GM12878 (cell line): Measurements from ENCODE around the gene B3GNT7. TPM values are rescaled to one million over a fixed set of nuclear protein-coding genes. Genes with fewer than 3 reads are reported as not detected.
A peak's percentile ranks its signal among the peaks of the same experiment; 100 is the strongest.

Experiments used
- BRCA1 ChIP-seq: IDR thresholded peaks from 2 replicates; pipeline ENCODE4 v1.6.1; 2011; ENCODE audit warnings: low read depth, low read length, improper control_type of control experiment
- CBX5 ChIP-seq: sonication (generic); IDR thresholded peaks from 2 replicates; pipeline ENCODE4 v1.6.1; 2016; ENCODE audit warnings: low read depth, moderate library complexity, mild to moderate bottlenecking, inconsistent platforms
- EED ChIP-seq: sonication (generic); IDR thresholded peaks from 2 replicates; pipeline ENCODE4 v1.6.1; 2016; ENCODE audit warnings: antibody characterized with exemption, low read depth
- ETV6 ChIP-seq, 2 experiments: fragments of 450-650 bp in 1 of 2; IDR thresholded peaks in 1 of 2; conservative IDR thresholded peaks in 1 of 2; 2 replicates each; pipeline ENCODE4 v1.6.1; 2014; ENCODE audit warnings: antibody characterized with exemption in 1 of 2, borderline replicate concordance in 1 of 2, low read depth in 1 of 2, mild to moderate bottlenecking in 1 of 2, moderate library complexity in 1 of 2
- MXI1 ChIP-seq: fragments of 150-350 bp; IDR thresholded peaks from 2 replicates; pipeline ENCODE4 v1.6.1; 2011; ENCODE audit warnings: low read depth, mild to moderate bottlenecking, inconsistent platforms, low read length, improper control_type of control experiment
- NFXL1 ChIP-seq: fragments of 450-650 bp; IDR thresholded peaks from 2 replicates; pipeline ENCODE4 v1.6.1; 2017; ENCODE audit warnings: antibody characterized with exemption, mild to moderate bottlenecking, borderline replicate concordance
- NR2C2 ChIP-seq: IDR thresholded peaks from 2 replicates; pipeline ENCODE4 v1.6.1; 2011; ENCODE audit warnings: borderline replicate concordance, low read depth; ENCODE audit not compliant: control insufficient read depth, insufficient read length
- PAX8 ChIP-seq: fragments of 450-650 bp; IDR thresholded peaks from 2 replicates; pipeline ENCODE4 v1.6.1; 2017; ENCODE audit warnings: mild to moderate bottlenecking, moderate library complexity
- RAD21 ChIP-seq: IDR thresholded peaks from 2 replicates; pipeline ENCODE4 v1.6.1; 2011; ENCODE audit warnings: mild to moderate bottlenecking, low read depth, low read length, moderate library complexity; ENCODE audit not compliant: insufficient read depth
- SIN3A ChIP-seq: IDR thresholded peaks from 2 replicates; pipeline ENCODE4 v1.6.1; 2012; ENCODE audit warnings: low read depth, low read length, improper control_type of control experiment
- SMARCA5 ChIP-seq: fragments of 450-650 bp; IDR thresholded peaks from 2 replicates; pipeline ENCODE4 v1.6.1; 2017; ENCODE audit warnings: mild to moderate bottlenecking
- SREBF1 ChIP-seq: IDR thresholded peaks from 2 replicates; pipeline ENCODE4 v1.6.1; 2012; ENCODE audit warnings: mild to moderate bottlenecking, low read length
- SREBF2 ChIP-seq: IDR thresholded peaks from 2 replicates; pipeline ENCODE4 v1.6.1; 2012; ENCODE audit warnings: mild to moderate bottlenecking, low read length
- STAT1 ChIP-seq: fragments of 450-650 bp; conservative IDR thresholded peaks from 2 replicates; pipeline ENCODE4 v1.6.1; 2014; ENCODE audit warnings: antibody characterized with exemption, mild to moderate bottlenecking
- SUPT20H ChIP-seq: IDR thresholded peaks from 2 replicates; pipeline ENCODE4 v1.6.1; 2011; ENCODE audit warnings: low read depth, mild to moderate bottlenecking, low read length, moderate library complexity, borderline replicate concordance; ENCODE audit not compliant: control insufficient read depth
- USF1 ChIP-seq: IDR thresholded peaks from 2 replicates; pipeline ENCODE4 v1.6.1; 2011; ENCODE audit warnings: borderline replicate concordance, low read depth, mild to moderate bottlenecking, moderate library complexity, mixed read lengths, low read length; ENCODE audit not compliant: insufficient read depth; ENCODE audit errors: extremely low read length
- ZBTB33 ChIP-seq: fragments of 450-650 bp; IDR thresholded peaks from 2 replicates; pipeline ENCODE4 v1.6.1; 2017; ENCODE audit warnings: mild to moderate bottlenecking
- ZNF274 ChIP-seq: IDR thresholded peaks from one replicate; pipeline ENCODE4 v1.8.0; 2011; ENCODE audit not compliant: insufficient read length, insufficient read depth
- ZZZ3 ChIP-seq: IDR thresholded peaks from 2 replicates; pipeline ENCODE4 v1.6.1; 2011; ENCODE audit warnings: low read depth; ENCODE audit not compliant: control insufficient read depth, insufficient read length
- polyA plus RNA-seq, 11 experiments: library from polyadenylated mRNA; depleted of rRNA in 4 of 11; unstranded in 6 of 11; stranded (reverse) in 5 of 11; fragments of >200 nt; fragmentation: Nextera tagmentation in 4 of 11; fragmentation: Illumina TruSeq in 1 of 11; extraction: Ambion mirVana in 4 of 11; extraction: Trizol in 1 of 11; gene quantifications; 1 replicate in 1 of 11; 2 replicates in 10 of 11; pipeline versions ENCODE4 v1.2.1 to v1.2.3, GENCODE V29; 2011 to 2016; ENCODE audit warnings: inconsistent platforms in 2 of 11, missing spikeins in 2 of 11, low read depth in 1 of 11
- total RNA-seq, 4 experiments: library from RNA; depleted of rRNA in 3 of 4; stranded (reverse); fragments of >200 nt in 3 of 4; fragmentation: Illumina TruSeq in 1 of 4; extraction: Trizol in 1 of 4; gene quantifications; 2 replicates each; pipeline versions ENCODE4 v1.2.1 to v1.2.3, GENCODE V29; 2013 to 2021
- TF ChIP-seq, protein P1 (sequence below): fragments of 150-350 bp; IDR thresholded peaks from 2 replicates; pipeline ENCODE4 v1.6.1; 2014; ENCODE audit warnings: mild to moderate bottlenecking, low read depth, low read length
- TF ChIP-seq, protein P2 (sequence below): IDR thresholded peaks from 2 replicates; pipeline ENCODE4 v1.6.1; 2011; ENCODE audit warnings: low read depth, mild to moderate bottlenecking, low read length, moderate library complexity, borderline replicate concordance; ENCODE audit errors: extremely low read depth
- TF ChIP-seq, protein P3 (sequence below): fragments of 450-650 bp; IDR thresholded peaks from 2 replicates; pipeline ENCODE4 v1.6.1; 2014; ENCODE audit warnings: mild to moderate bottlenecking
- TF ChIP-seq, protein P4 (sequence below): IDR thresholded peaks from 2 replicates; pipeline ENCODE4 v1.6.1; 2012; ENCODE audit warnings: low read depth, low read length, improper control_type of control experiment

Gene B3GNT7
- total and polyA plus RNA-seq, 10 of the 15 experiments (the other 5 are each of a cell fraction or from before 2014, with no cell fraction given): 0.91 to 12.6 (median 3.7) TPM

GRCh38 chr2:231411831-231412617 lies 16.5 kb downstream of the B3GNT7 start (continued):
- TF ChIP-seq, protein P1, sequence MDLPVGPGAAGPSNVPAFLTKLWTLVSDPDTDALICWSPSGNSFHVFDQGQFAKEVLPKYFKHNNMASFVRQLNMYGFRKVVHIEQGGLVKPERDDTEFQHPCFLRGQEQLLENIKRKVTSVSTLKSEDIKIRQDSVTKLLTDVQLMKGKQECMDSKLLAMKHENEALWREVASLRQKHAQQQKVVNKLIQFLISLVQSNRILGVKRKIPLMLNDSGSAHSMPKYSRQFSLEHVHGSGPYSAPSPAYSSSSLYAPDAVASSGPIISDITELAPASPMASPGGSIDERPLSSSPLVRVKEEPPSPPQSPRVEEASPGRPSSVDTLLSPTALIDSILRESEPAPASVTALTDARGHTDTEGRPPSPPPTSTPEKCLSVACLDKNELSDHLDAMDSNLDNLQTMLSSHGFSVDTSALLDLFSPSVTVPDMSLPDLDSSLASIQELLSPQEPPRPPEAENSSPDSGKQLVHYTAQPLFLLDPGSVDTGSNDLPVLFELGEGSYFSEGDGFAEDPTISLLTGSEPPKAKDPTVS: no peak
- TF ChIP-seq NFXL1 (no peak), ETV6 (conservative IDR thresholded peaks at IDR 0.05 in 1 of 2, IDR thresholded peaks at IDR 0.05 in 1 of 2; ENCODE audit: borderline replicate concordance in 1 of 2, low read depth in 1 of 2) (no peak), SIN3A (no peak), SMARCA5 (peak; percentile 69; the same call in 1 of the 2 replicates), STAT1 (no peak), SREBF2 (no peak), EED (no peak), CBX5 (no peak), MXI1 (no peak), RAD21 (peak; percentile 87), USF1 (no peak), ZBTB33 (no peak), PAX8 (no peak), BRCA1 (no peak), ZZZ3 (no peak), ZNF274 (no peak), NR2C2 (no peak), SREBF1 (no peak), SUPT20H (no peak)
- TF ChIP-seq, protein P2, sequence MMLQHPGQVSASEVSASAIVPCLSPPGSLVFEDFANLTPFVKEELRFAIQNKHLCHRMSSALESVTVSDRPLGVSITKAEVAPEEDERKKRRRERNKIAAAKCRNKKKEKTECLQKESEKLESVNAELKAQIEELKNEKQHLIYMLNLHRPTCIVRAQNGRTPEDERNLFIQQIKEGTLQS: no peak
- TF ChIP-seq, protein P3, sequence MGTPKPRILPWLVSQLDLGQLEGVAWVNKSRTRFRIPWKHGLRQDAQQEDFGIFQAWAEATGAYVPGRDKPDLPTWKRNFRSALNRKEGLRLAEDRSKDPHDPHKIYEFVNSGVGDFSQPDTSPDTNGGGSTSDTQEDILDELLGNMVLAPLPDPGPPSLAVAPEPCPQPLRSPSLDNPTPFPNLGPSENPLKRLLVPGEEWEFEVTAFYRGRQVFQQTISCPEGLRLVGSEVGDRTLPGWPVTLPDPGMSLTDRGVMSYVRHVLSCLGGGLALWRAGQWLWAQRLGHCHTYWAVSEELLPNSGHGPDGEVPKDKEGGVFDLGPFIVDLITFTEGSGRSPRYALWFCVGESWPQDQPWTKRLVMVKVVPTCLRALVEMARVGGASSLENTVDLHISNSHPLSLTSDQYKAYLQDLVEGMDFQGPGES: no peak
- TF ChIP-seq, protein P4, sequence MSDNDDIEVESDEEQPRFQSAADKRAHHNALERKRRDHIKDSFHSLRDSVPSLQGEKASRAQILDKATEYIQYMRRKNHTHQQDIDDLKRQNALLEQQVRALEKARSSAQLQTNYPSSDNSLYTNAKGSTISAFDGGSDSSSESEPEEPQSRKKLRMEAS: no peak
